CD4-positive, alpha-beta T cell (primary cell): Measurements from ENCODE around the gene MAL. TPM values are rescaled to one million over a fixed set of nuclear protein-coding genes. Genes with fewer than 3 reads are reported as not detected.

Experiments used
- ATAC-seq: fragments of 200-7000 bp; cut with Tn5 transposase; one replicate; pipeline ENCODE4 v1.10.0; 2022; ENCODE audit warnings: mild to moderate bottlenecking; ENCODE audit not compliant: poor library complexity
- CTCF ChIA-PET: fragments of 350-600 bp; sonication (Branson Sonifier 250); formaldehyde crosslinking; loops from one replicate; lab custom pipeline; 2021; ENCODE audit warnings: antibody characterized with exemption, inconsistent platforms; lab: Charles Lee
- POLR2A ChIA-PET: fragments of 350-600 bp; sonication (Branson Sonifier 250); formaldehyde crosslinking; loops from one replicate; lab custom pipeline; 2021; ENCODE audit warnings: antibody characterized with exemption, inconsistent platforms; lab: Charles Lee
- DNase-seq, 14 experiments: peaks; one replicate each; pipeline ENCODE4 v3.0.0-alpha.2; 2013 to 2020; ENCODE audit warnings: mixed read lengths in 2 of 14
- H3K27ac ChIP-seq, 2 donors: one replicate each; pipeline versions ENCODE4 v1.5.1 to v1.7.0; 2013; ENCODE audit warnings: low read length in 2 of 2, low read depth in 1 of 2, mild to moderate bottlenecking in 1 of 2
- H3K27me3 ChIP-seq, 2 experiments: 1 replicate in 1 of 2; 2 replicates in 1 of 2; pipeline versions ENCODE4 v1.6.1 to v1.7.0; 2013; ENCODE audit warnings: low read length in 2 of 2, control low read depth in 1 of 2, mild to moderate bottlenecking in 1 of 2, moderate library complexity in 1 of 2; ENCODE audit not compliant: insufficient read depth in 2 of 2, control insufficient read depth in 1 of 2
- H3K36me3 ChIP-seq: one replicate; pipeline ENCODE4 v1.6.1; 2013; ENCODE audit warnings: low read length, control low read depth; ENCODE audit not compliant: insufficient read depth
- H3K4me1 ChIP-seq: one replicate; pipeline ENCODE4 v1.6.1; 2013; ENCODE audit warnings: low read length, control low read depth; ENCODE audit not compliant: insufficient read depth
- H3K4me3 ChIP-seq: one replicate; pipeline ENCODE4 v1.5.1; 2013; ENCODE audit warnings: mild to moderate bottlenecking, low read length, moderate library complexity
- H3K9me3 ChIP-seq, 2 experiments: 1 replicate in 1 of 2; 2 replicates in 1 of 2; pipeline versions ENCODE4 v1.6.1 to v1.7.0; 2013; ENCODE audit warnings: low read length in 2 of 2, mild to moderate bottlenecking in 2 of 2, control low read depth in 1 of 2, moderate library complexity in 1 of 2; ENCODE audit not compliant: control insufficient read depth in 1 of 2, insufficient read depth in 1 of 2
- H3K27ac Mint-ChIP-seq: one replicate; pipeline ENCODE4 v1.8.0; 2020; ENCODE audit warnings: mixed read lengths
- H3K27me3 Mint-ChIP-seq: one replicate; pipeline ENCODE4 v1.8.0; 2021; ENCODE audit warnings: mixed read lengths
- H3K36me3 Mint-ChIP-seq: one replicate; pipeline ENCODE4 v1.8.0; 2021; ENCODE audit warnings: low read depth, mixed read lengths
- H3K4me1 Mint-ChIP-seq: one replicate; pipeline ENCODE4 v1.8.0; 2021; ENCODE audit warnings: low read depth, mixed read lengths
- H3K4me3 Mint-ChIP-seq: one replicate; pipeline ENCODE4 v1.8.0; 2020; ENCODE audit warnings: mild to moderate bottlenecking, mixed read lengths
- H3K9me3 Mint-ChIP-seq: one replicate; pipeline ENCODE4 v1.8.0; 2020; ENCODE audit warnings: mixed read lengths
- CTCF ChIP-seq: fragments of 200-600 bp; IDR thresholded peaks from one replicate; pipeline ENCODE4 v1.8.0; 2022; ENCODE audit warnings: antibody characterized with exemption, mild to moderate bottlenecking
- intact Hi-C, 2 experiments: fragments of 100-400 bp; cut with DNase I in 1 of 2; cut with micrococcal nuclease in 1 of 2; formaldehyde crosslinking; loops; one replicate each; pipeline versions ENCODE4 v1.15.1 to v1.9.0; 2023 to 2025; cut with DNase I, micrococcal nuclease
- total RNA-seq, 174 experiments: library from RNA in 2 of 174; stranded (reverse) in 2 of 174; gene quantifications; one replicate each; pipeline ENCODE4 v1.2.3 and lab custom pipeline; 2021 to 2026

MAL gene
- total RNA-seq, 2 experiments from 2014 or later: 101 to 102 TPM

- H3K4me3 Mint-ChIP-seq: no peak overlapping the region
- CTCF ChIA-PET: no interaction called here
Observed at GRCh38 chr2:95038635-95039298, 13.3 kb downstream of the MAL start.

GRCh38 chr2:95039363-95039762 lies 13.9 kb downstream of the MAL start:
- ATAC-seq: no peak
- POLR2A ChIA-PET: interaction anchor here (0.9 to 1.4 kb wide), 2 partner anchors 23 to 40 kb away, joined by 4 to 5 read pairs; no protein-coding TSS in a partner anchor
- Mint-ChIP-seq H3K4me1 (peaks cover 99% of the 10 kb centered on the region), H3K36me3 (peaks cover 29% of the 10 kb centered on the region), H3K4me3 (no peak overlapping the region), H3K27me3 (no peaks in the 10 kb centered on the region), H3K27ac (peak overlapping the region; percentile 71), H3K9me3 (peaks cover 2% of the 10 kb centered on the region)
- Histone ChIP-seq H3K4me3 (no peak overlapping the region), H3K36me3 (peaks cover 17% of the 10 kb centered on the region), H3K27me3 (no peaks in the 10 kb centered on the region), H3K4me1 (peaks cover 72% of the 10 kb centered on the region), H3K27ac (peak overlapping the region in 1 of 2 donors; percentile 51), H3K9me3 (no peaks in the 10 kb centered on the region)
- intact Hi-C loops: no loop called here
- CTCF ChIA-PET: no interaction called here
- no peak for DNase-seq
- TF ChIP-seq CTCF: no peak

More at GRCh38 chr2:95038635-95039298, 13.3 kb downstream of the MAL start:
- Mint-ChIP-seq H3K27me3 (no peaks in the 10 kb centered on the region), H3K9me3 (peaks cover 2% of the 10 kb centered on the region), H3K36me3 (peaks cover 23% of the 10 kb centered on the region), H3K27ac (peak overlapping the region; percentile 71), H3K4me1 (peaks cover 99% of the 10 kb centered on the region)
- H3K27me3 ChIP-seq: no peaks in the 10 kb centered on the region
- peak overlapping the region in 1 of 2 donors; percentile 51 for H3K27ac ChIP-seq
- no peak for ATAC-seq
- intact Hi-C loops: no loop called here
- POLR2A ChIA-PET: interaction anchor here (0.9 kb wide), 1 partner anchor 41 kb away, joined by 4 read pairs; no protein-coding TSS in a partner anchor
- TF ChIP-seq CTCF: no peak
- no peaks in the 10 kb centered on the region for H3K9me3 ChIP-seq
- DNase-seq: no peak
- H3K36me3 ChIP-seq: peaks cover 18% of the 10 kb centered on the region
- H3K4me3 ChIP-seq: no peak overlapping the region
- peaks cover 75% of the 10 kb centered on the region for H3K4me1 ChIP-seq

- ATAC-seq: no peak
- no peaks in the 10 kb centered on the region for H3K9me3 ChIP-seq
- CTCF ChIA-PET: interaction anchor here (1.7 to 2.3 kb wide), 2 partner anchors 17 to 75 kb away, joined by 4 to 9 read pairs; no protein-coding TSS in a partner anchor
- H3K9me3 Mint-ChIP-seq: peaks cover 2% of the 10 kb centered on the region
- no peak overlapping the region for H3K27ac ChIP-seq
- H3K27me3 Mint-ChIP-seq: no peaks in the 10 kb centered on the region
- no peak overlapping the region for H3K4me3 Mint-ChIP-seq
- no peak for DNase-seq
- intact Hi-C loops: loop anchor here in 1 of 2 experiments (5.0 kb wide), 1 partner anchor 37 kb away; no protein-coding TSS in a partner anchor
- peaks cover 72% of the 10 kb centered on the region for H3K4me1 ChIP-seq
- no peak for TF ChIP-seq CTCF
- H3K4me1 Mint-ChIP-seq: peaks cover 97% of the 10 kb centered on the region
- peak overlapping the region; percentile 71 for H3K27ac Mint-ChIP-seq
- POLR2A ChIA-PET: interaction anchor here (0.9 to 1.4 kb wide), 3 partner anchors 23 to 39 kb away, joined by 4 to 5 read pairs (median 4); no protein-coding TSS in a partner anchor
- no peak overlapping the region for H3K4me3 ChIP-seq
- H3K36me3 Mint-ChIP-seq: peaks cover 35% of the 10 kb centered on the region
- H3K36me3 ChIP-seq: peaks cover 18% of the 10 kb centered on the region
- H3K27me3 ChIP-seq: no peaks in the 10 kb centered on the region
Observed at GRCh38 chr2:95039978-95040377, 14.5 kb downstream of the MAL start.
